B cell (primary cell): ENCODE results near the gene PWWP2B. TPM values are rescaled to one million over a fixed set of nuclear protein-coding genes. Genes with fewer than 3 reads are reported as not detected.

Experiments used
- ATAC-seq: fragments of 200-7000 bp; cut with Tn5 transposase; one replicate; pipeline ENCODE4 v1.10.0; 2021; ENCODE audit warnings: low read depth, mild to moderate bottlenecking, moderate number of reproducible peaks, moderate library complexity
- CTCF ChIA-PET: fragments of 350-600 bp; sonication (Branson Sonifier 250); formaldehyde crosslinking; loops from one replicate; lab custom pipeline; 2021; ENCODE audit warnings: antibody characterized with exemption, inconsistent platforms; lab: Charles Lee
- POLR2A ChIA-PET: fragments of 350-600 bp; sonication (Branson Sonifier 250); formaldehyde crosslinking; loops from one replicate; lab custom pipeline; 2021; ENCODE audit warnings: antibody characterized with exemption; lab: Charles Lee
- DNase-seq: peaks from one replicate; pipeline ENCODE4 v3.0.0; 2013
- H2AFZ ChIP-seq: 2 replicates; pipeline ENCODE4 v1.6.1; 2012; ENCODE audit warnings: mild to moderate bottlenecking, low read depth, low read length; ENCODE audit not compliant: insufficient read depth, poor library complexity, severe bottlenecking
- H3K27ac ChIP-seq, 2 donors: 1 replicate in 1 of 2; 2 replicates in 1 of 2; pipeline ENCODE4 v1.5.1; 2012 to 2013; ENCODE audit warnings: low read length in 2 of 2, mild to moderate bottlenecking in 2 of 2, moderate library complexity in 1 of 2
- H3K27me3 ChIP-seq, 4 experiments: fragments of 200-600 bp in 1 of 4; sonication (generic) in 1 of 4; replicated peaks in 1 of 4; 1 replicate in 2 of 4; 2 replicates in 2 of 4; pipeline versions ENCODE4 v1.6.1 to v1.7.0; 2013 to 2016; ENCODE audit warnings: low read length in 3 of 4, mild to moderate bottlenecking in 2 of 4, mixed read lengths in 1 of 4, moderate library complexity in 1 of 4; ENCODE audit not compliant: insufficient read depth in 4 of 4, control insufficient read depth in 3 of 4; ENCODE audit errors: control extremely low read depth in 1 of 4
- H3K36me3 ChIP-seq, 2 experiments: replicated peaks in 1 of 2; 1 replicate in 1 of 2; 2 replicates in 1 of 2; pipeline versions ENCODE4 v1.6.1 to v1.7.1; 2013; ENCODE audit warnings: low read length in 1 of 2; ENCODE audit not compliant: insufficient read depth in 2 of 2, control insufficient read depth in 1 of 2; ENCODE audit errors: control extremely low read depth in 1 of 2, extremely low read depth in 1 of 2
- H3K4me1 ChIP-seq, 2 donors: fragments of 200-600 bp in 1 of 2; sonication (generic) in 1 of 2; 1 replicate in 1 of 2; 2 replicates in 1 of 2; pipeline versions ENCODE4 v1.5.1 to v1.6.1; 2013 to 2017; ENCODE audit warnings: low read length in 2 of 2; ENCODE audit not compliant: control insufficient read depth in 2 of 2, insufficient read depth in 2 of 2
- H3K4me2 ChIP-seq: replicated peaks from 2 replicates; pipeline ENCODE3; 2012; ENCODE audit warnings: mild to moderate bottlenecking, low read depth, low read length; ENCODE audit not compliant: poor library complexity, severe bottlenecking
- H3K4me3 ChIP-seq, 5 experiments: fragments of 200-600 bp in 1 of 5; sonication (generic) in 1 of 5; 1 replicate in 3 of 5; 2 replicates in 2 of 5; pipeline versions ENCODE4 v1.5.1 to v1.7.0; 2011 to 2016; ENCODE audit warnings: low read length in 4 of 5, mild to moderate bottlenecking in 4 of 5, low read depth in 2 of 5, control low read depth in 1 of 5, moderate library complexity in 1 of 5; ENCODE audit not compliant: insufficient read depth in 1 of 5; ENCODE audit errors: control extremely low read depth in 1 of 5, extremely low read depth in 1 of 5
- H3K79me2 ChIP-seq: fragments of 200-600 bp; sonication (generic); one replicate; pipeline ENCODE4 v1.6.0; 2016; ENCODE audit warnings: low read length; ENCODE audit not compliant: control insufficient read depth, insufficient read depth
- H3K9ac ChIP-seq: fragments of 200-600 bp; sonication (generic); 2 replicates; pipeline ENCODE4 v1.6.1; 2017; ENCODE audit warnings: mild to moderate bottlenecking, low read length, moderate library complexity
- H3K9me3 ChIP-seq, 3 donors: one replicate each; pipeline versions ENCODE4 v1.6.1 to v1.7.1; 2013; ENCODE audit warnings: low read length in 2 of 3; ENCODE audit not compliant: control insufficient read depth in 2 of 3, insufficient read depth in 1 of 3; ENCODE audit errors: control extremely low read depth in 1 of 3
- H4K20me1 ChIP-seq: 2 replicates; pipeline ENCODE4 v1.6.0; 2012; ENCODE audit warnings: mild to moderate bottlenecking, low read length; ENCODE audit not compliant: insufficient read depth, control insufficient read depth, poor library complexity, severe bottlenecking
- H3K27ac Mint-ChIP-seq: one replicate; pipeline ENCODE4 v1.8.0; 2021; ENCODE audit warnings: mixed read lengths
- H3K27me3 Mint-ChIP-seq: one replicate; pipeline ENCODE4 v1.8.0; 2021; ENCODE audit warnings: mixed read lengths
- H3K4me1 Mint-ChIP-seq: one replicate; pipeline ENCODE4 v1.8.0; 2021; ENCODE audit warnings: mixed read lengths
- H3K4me3 Mint-ChIP-seq: one replicate; pipeline ENCODE4 v1.8.0; 2021; ENCODE audit warnings: mixed read lengths
- H3K9me3 Mint-ChIP-seq: one replicate; pipeline ENCODE4 v1.8.0; 2022; ENCODE audit warnings: mixed read lengths; ENCODE audit not compliant: insufficient read depth
- CTCF ChIP-seq: fragments of 200-600 bp; IDR thresholded peaks from one replicate; pipeline ENCODE4 v1.8.0; 2022; ENCODE audit warnings: antibody characterized with exemption, mild to moderate bottlenecking
- EZH2 ChIP-seq: IDR thresholded peaks from 2 replicates; pipeline ENCODE4 v1.6.1; 2012; ENCODE audit warnings: borderline replicate concordance, low read depth, mild to moderate bottlenecking, moderate library complexity, low read length; ENCODE audit not compliant: insufficient read depth, poor library complexity, severe bottlenecking
- whole genome bisulfite sequencing: methylation state at CpG from one replicate; pipeline ENCODE4 v1.1.5; 2013; ENCODE audit warnings: missing lambda C conversion rate; ENCODE audit not compliant: insufficient coverage; 5-methylcytosine and 5-hydroxymethylcytosine counted together
- intact Hi-C: fragments of 100-400 bp; cut with micrococcal nuclease; formaldehyde crosslinking; loops from one replicate; pipeline ENCODE4 v1.10.0; 2022
- polyA plus RNA-seq: library from polyadenylated mRNA; depleted of rRNA; stranded (reverse); fragments of >200 nt; gene quantifications from 2 replicates; pipeline ENCODE4 v1.2.3, GENCODE V29; 2012
- total RNA-seq, 2 donors: library from RNA; stranded (reverse); fragments of 120-200 nt in 1 of 2; gene quantifications; 1 replicate in 1 of 2; 2 replicates in 1 of 2; pipeline versions ENCODE4 v1.2.3 to v1.2.4, GENCODE V29; 2013 to 2022

PWWP2B gene
- total and polyA plus RNA-seq, 2 donors (not counting 1 experiment from before 2014, with no cell fraction given): 13.6 to 34.4 TPM

- no peak overlapping the region for H3K27ac Mint-ChIP-seq
- CTCF ChIA-PET: interaction anchor here (0.9 to 2.4 kb wide), 4 partner anchors 9 to 39 kb away, joined by 3 to 7 read pairs (median 4); no protein-coding TSS in a partner anchor
- no peaks in the 10 kb centered on the region for H3K27me3 ChIP-seq
- intact Hi-C loops: no loop called here
- WGBS: 89% methylated on average over 30 of the region's 32 CpGs
- H3K9me3 Mint-ChIP-seq: no peaks in the 10 kb centered on the region
- peaks cover 39% of the 10 kb centered on the region for H3K4me1 Mint-ChIP-seq
- no peaks in the 10 kb centered on the region for H3K27me3 Mint-ChIP-seq
- peaks cover 35 to 58% of the 10 kb centered on the region in 2 donors for H3K4me1 ChIP-seq
- H3K4me3 ChIP-seq: no peak overlapping the region
- no peak for TF ChIP-seq EZH2
- no peak for TF ChIP-seq CTCF
- no peak overlapping the region for H2AFZ ChIP-seq
- peaks cover 15% of the 10 kb centered on the region for H4K20me1 ChIP-seq
- no peaks in the 10 kb centered on the region for H3K9me3 ChIP-seq
- ATAC-seq (no peak), DNase-seq (no peak)
- no peak overlapping the region for H3K4me3 Mint-ChIP-seq
- no peak overlapping the region for H3K4me2 ChIP-seq
- H3K27ac ChIP-seq: no peak overlapping the region
- H3K36me3 ChIP-seq: peaks cover 0 to 23% of the 10 kb centered on the region in 2 experiments
- POLR2A ChIA-PET: no interaction called here
- H3K79me2 ChIP-seq: peaks cover 87% of the 10 kb centered on the region
- H3K9ac ChIP-seq: no peak overlapping the region
Observed at GRCh38 chr10:132413226-132414205, 16.5 kb downstream of the PWWP2B start.
